GM19351 (cell line): Measurements from ENCODE around the gene CCN2.

Experiments
- ATAC-seq: cut with Tn5 transposase; IDR thresholded peaks from one replicate; pipeline ENCODE4 v1.9.1; 2021; ENCODE audit warnings: mild to moderate bottlenecking, moderate library complexity; ENCODE audit not compliant: unreplicated experiment

The CCN2 gene

GRCh38 chr6:131967948-131968347 lies 16.8 kb upstream of the CCN2 start:
- no peak for ATAC-seq

- no peak for ATAC-seq
These were observed 15.3 kb upstream of the CCN2 start for GRCh38 chr6:131966443-131966842.

GRCh38 chr6:131963063-131963462 lies 11.9 kb upstream of the CCN2 start:
- no peak for ATAC-seq

GRCh38 chr6:131960371-131961133 lies 9.4 kb upstream of the CCN2 start:
- ATAC-seq = no peak

- ATAC-seq = no peak
These were observed 7.6 kb upstream of the CCN2 start for GRCh38 chr6:131958542-131959470.

GRCh38 chr6:131958095-131958494 lies 6.9 kb upstream of the CCN2 start:
- no peak for ATAC-seq

GRCh38 chr6:131955876-131956275 lies 4.7 kb upstream of the CCN2 start:
- no peak for ATAC-seq

- no peak for ATAC-seq
These were observed 4.0 kb upstream of the CCN2 start for GRCh38 chr6:131955192-131955591.

GRCh38 chr6:131954775-131955107 lies 3.6 kb upstream of the CCN2 start:
- no peak for ATAC-seq

GRCh38 chr6:131954059-131954774 lies 3.0 kb upstream of the CCN2 start:
- ATAC-seq = no peak

GRCh38 chr6:131952886-131953509 lies 1.8 kb upstream of the CCN2 start:
- no peak for ATAC-seq

- ATAC-seq = no peak
These were observed 531 bp upstream of the CCN2 start for GRCh38 chr6:131951576-131952230.

- ATAC-seq = no peak
These were observed 1.0 kb downstream of the CCN2 start for GRCh38 chr6:131949909-131950766.

GRCh38 chr6:131949620-131949908 lies 1.6 kb downstream of the CCN2 start:
- no peak for ATAC-seq

- ATAC-seq = no peak
These were observed 2.2 kb downstream of the CCN2 start for GRCh38 chr6:131948692-131949619.

- no peak for ATAC-seq
These were observed 3.0 kb downstream of the CCN2 start for GRCh38 chr6:131947986-131948661.

GRCh38 chr6:131946992-131947955 lies 3.9 kb downstream of the CCN2 start:
- no peak for ATAC-seq
